PC-3 (cell line): ENCODE data around the gene PRICKLE3.

Experiments
- CTCF ChIP-seq: fragments of 300-600 bp; sonication (generic); conservative IDR thresholded peaks from 2 replicates; pipeline ENCODE4 v1.5.1; 2017; ENCODE audit warnings: antibody characterized with exemption, low read depth, mild to moderate bottlenecking, low read length
- EZH2 ChIP-seq: fragments of 300-600 bp; sonication (generic); IDR thresholded peaks from one replicate; pipeline ENCODE4 v1.6.1; 2017; ENCODE audit warnings: antibody characterized with exemption, mild to moderate bottlenecking, low read length; ENCODE audit not compliant: unreplicated experiment

GRCh38 chrX:49174723-49175122 is 11.4 kb downstream of the PRICKLE3 start:
- TF ChIP-seq CTCF (no peak), EZH2 (no peak)
